Tibial nerve (tissue), 3 donors: ENCODE data around the gene ADAMTS17.

Source experiments
- POLR2A ChIP-seq, 2 donors: fragments of 450-650 bp; IDR thresholded peaks; one replicate each; pipeline ENCODE4 v1.6.1; 2017; ENCODE audit warnings: antibody characterized with exemption in 2 of 2, mild to moderate bottlenecking in 2 of 2, moderate library complexity in 2 of 2
- TF ChIP-seq, protein P1 (sequence below), 5 experiments: fragments of 200-600 bp in 3 of 5; fragments of 450-650 bp in 2 of 5; sonication (generic) in 3 of 5; IDR thresholded peaks; one replicate each; pipeline ENCODE4 v1.5.1; 2016 to 2019; ENCODE audit warnings: antibody characterized with exemption in 5 of 5, mild to moderate bottlenecking in 3 of 5, moderate library complexity in 2 of 5

DNA sequence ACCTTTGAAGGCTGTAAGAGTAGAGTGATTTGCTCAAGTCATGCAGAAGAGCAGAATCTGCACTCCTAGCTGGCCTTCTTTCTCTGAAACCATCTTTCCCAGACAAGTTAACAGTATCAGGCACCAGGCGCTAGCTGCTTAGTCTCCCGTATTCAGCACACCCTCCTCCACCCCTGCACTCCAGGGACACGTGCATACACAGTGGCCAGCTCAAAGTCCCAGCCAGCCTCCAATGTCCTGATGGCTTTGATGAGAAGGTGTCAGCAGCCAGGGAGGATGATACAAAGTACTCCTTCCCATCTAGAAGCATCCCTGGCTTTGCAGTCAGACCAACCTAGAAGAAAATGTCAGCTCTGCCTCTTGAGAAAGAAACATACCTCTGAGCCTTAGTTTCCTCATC is 177.8 kb downstream of the ADAMTS17 start:
- TF ChIP-seq, protein P1, sequence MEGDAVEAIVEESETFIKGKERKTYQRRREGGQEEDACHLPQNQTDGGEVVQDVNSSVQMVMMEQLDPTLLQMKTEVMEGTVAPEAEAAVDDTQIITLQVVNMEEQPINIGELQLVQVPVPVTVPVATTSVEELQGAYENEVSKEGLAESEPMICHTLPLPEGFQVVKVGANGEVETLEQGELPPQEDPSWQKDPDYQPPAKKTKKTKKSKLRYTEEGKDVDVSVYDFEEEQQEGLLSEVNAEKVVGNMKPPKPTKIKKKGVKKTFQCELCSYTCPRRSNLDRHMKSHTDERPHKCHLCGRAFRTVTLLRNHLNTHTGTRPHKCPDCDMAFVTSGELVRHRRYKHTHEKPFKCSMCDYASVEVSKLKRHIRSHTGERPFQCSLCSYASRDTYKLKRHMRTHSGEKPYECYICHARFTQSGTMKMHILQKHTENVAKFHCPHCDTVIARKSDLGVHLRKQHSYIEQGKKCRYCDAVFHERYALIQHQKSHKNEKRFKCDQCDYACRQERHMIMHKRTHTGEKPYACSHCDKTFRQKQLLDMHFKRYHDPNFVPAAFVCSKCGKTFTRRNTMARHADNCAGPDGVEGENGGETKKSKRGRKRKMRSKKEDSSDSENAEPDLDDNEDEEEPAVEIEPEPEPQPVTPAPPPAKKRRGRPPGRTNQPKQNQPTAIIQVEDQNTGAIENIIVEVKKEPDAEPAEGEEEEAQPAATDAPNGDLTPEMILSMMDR (IDR thresholded peaks at IDR 0.05), result no peak
- TF ChIP-seq POLR2A (IDR thresholded peaks at IDR 0.05), result no peak
